Neural cell (in vitro differentiated cells): Measurements from ENCODE around the gene ATP11B. TPM values are rescaled to one million over a fixed set of nuclear protein-coding genes. Genes with fewer than 3 reads are reported as not detected.

Experiments used
- H2AFZ ChIP-seq: fragments of 200-600, 300-800 bp; sonication (generic), shearing (Covaris generic); 2 replicates; pipeline ENCODE4 v1.6.0; 2014; ENCODE audit warnings: low read depth, mild to moderate bottlenecking, antibody characterized with exemption, low read length, moderate library complexity
- H3F3A ChIP-seq: fragments of 200-600 bp; shearing (Covaris generic); 2 replicates; pipeline ENCODE4 v1.6.1; 2016; ENCODE audit warnings: mild to moderate bottlenecking, moderate library complexity, mixed read lengths, antibody characterized with exemption, low read length; ENCODE audit not compliant: insufficient read depth, poor library complexity, severe bottlenecking
- H3K27ac ChIP-seq: fragments of 200-600, 300-800 bp; sonication (generic), shearing (Covaris generic); 2 replicates; pipeline ENCODE4 v1.5.1; 2014; ENCODE audit warnings: mild to moderate bottlenecking, low read length, moderate library complexity
- H3K27me3 ChIP-seq: fragments of 300-800, 200-600 bp; sonication (generic), shearing (Covaris generic); 2 replicates; pipeline ENCODE4 v1.6.0; 2014; ENCODE audit warnings: mild to moderate bottlenecking, low read depth, low read length, moderate library complexity; ENCODE audit not compliant: insufficient read depth
- H3K36me3 ChIP-seq: fragments of 300-800, 200-600 bp; sonication (generic), shearing (Covaris generic); 2 replicates; pipeline ENCODE4 v1.5.1; 2014; ENCODE audit warnings: mild to moderate bottlenecking, antibody characterized with exemption, low read length, moderate library complexity; ENCODE audit not compliant: insufficient read depth
- H3K4me2 ChIP-seq: fragments of 300-800, 200-600 bp; sonication (generic), shearing (Covaris generic); 2 replicates; pipeline ENCODE4 v1.6.0; 2014; ENCODE audit warnings: mild to moderate bottlenecking, low read length
- H3K4me3 ChIP-seq: fragments of 300-800, 200-600 bp; sonication (generic), shearing (Covaris generic); 2 replicates; pipeline ENCODE4 v1.5.1; 2014; ENCODE audit warnings: mild to moderate bottlenecking, low read length, moderate library complexity
- H3K79me2 ChIP-seq: fragments of 200-600 bp; shearing (Covaris generic); replicated peaks from 2 replicates; pipeline ENCODE4 v1.6.0; 2014; ENCODE audit warnings: mild to moderate bottlenecking, low read length, moderate library complexity; ENCODE audit not compliant: insufficient read depth
- H3K9ac ChIP-seq: fragments of 300-800, 200-600 bp; sonication (generic), shearing (Covaris generic); 2 replicates; pipeline ENCODE4 v1.6.1; 2016; ENCODE audit warnings: mild to moderate bottlenecking, low read length, mixed read lengths
- H3K9me2 ChIP-seq: fragments of 200-600 bp; shearing (Covaris generic); 2 replicates; pipeline ENCODE4 v1.6.1; 2016; ENCODE audit warnings: mild to moderate bottlenecking, low read length, mixed read lengths; ENCODE audit not compliant: insufficient read depth
- H3K9me3 ChIP-seq: fragments of 200-600, 300-800 bp; sonication (generic), shearing (Covaris generic); 2 replicates; pipeline ENCODE4 v1.6.1; 2016; ENCODE audit warnings: mild to moderate bottlenecking, mixed run types, low read length, moderate library complexity, mixed read lengths
- H4K20me1 ChIP-seq: fragments of 200-600 bp; shearing (Covaris generic); 2 replicates; pipeline ENCODE4 v1.6.1; 2016; ENCODE audit warnings: mild to moderate bottlenecking, mixed run types; ENCODE audit not compliant: insufficient read depth
- CTCF ChIP-seq: fragments of 450-650 bp; IDR thresholded peaks from 2 replicates; pipeline ENCODE4 v1.5.1; 2014; ENCODE audit warnings: antibody characterized with exemption, mild to moderate bottlenecking, moderate library complexity; ENCODE audit not compliant: poor library complexity, severe bottlenecking
- EP300 ChIP-seq: fragments of 450-650 bp; conservative IDR thresholded peaks from 2 replicates; pipeline ENCODE4 v1.6.1; 2014; ENCODE audit warnings: antibody characterized with exemption, mild to moderate bottlenecking, moderate library complexity; ENCODE audit not compliant: poor library complexity, severe bottlenecking
- EZH2 ChIP-seq: fragments of 200-600, 300-800 bp; shearing (Covaris generic), sonication (generic); IDR thresholded peaks from 2 replicates; pipeline ENCODE4 v1.6.1; 2014; ENCODE audit warnings: antibody characterized with exemption, low read length, borderline replicate concordance, mild to moderate bottlenecking; ENCODE audit not compliant: insufficient read depth, poor library complexity, severe bottlenecking
- MXI1 ChIP-seq: fragments of 450-650 bp; conservative IDR thresholded peaks from 2 replicates; pipeline ENCODE4 v1.6.1; 2014; ENCODE audit warnings: antibody characterized with exemption, mild to moderate bottlenecking; ENCODE audit not compliant: poor library complexity, severe bottlenecking
- POLR2AphosphoS5 ChIP-seq: IDR thresholded peaks from 2 replicates; pipeline ENCODE4 v1.6.1; 2012
- RAD21 ChIP-seq: fragments of 450-650 bp; conservative IDR thresholded peaks from 2 replicates; pipeline ENCODE4 v1.6.1; 2014; ENCODE audit warnings: antibody characterized with exemption, mild to moderate bottlenecking, moderate library complexity
- SMC3 ChIP-seq: fragments of 450-650 bp; conservative IDR thresholded peaks from 2 replicates; pipeline ENCODE4 v1.6.1; 2014; ENCODE audit warnings: antibody characterized with exemption, mild to moderate bottlenecking, moderate library complexity; ENCODE audit not compliant: poor library complexity
- TAF1 ChIP-seq: IDR thresholded peaks from 2 replicates; pipeline ENCODE4 v1.6.1; 2012; ENCODE audit warnings: low read depth
- polyA plus RNA-seq: library from polyadenylated mRNA; depleted of rRNA; stranded (reverse); fragments of >200 nt; gene quantifications from 2 replicates; pipeline ENCODE4 v1.2.3, GENCODE V29; 2014
- TF ChIP-seq, protein P1 (sequence below): IDR thresholded peaks from 2 replicates; pipeline ENCODE4 v1.6.1; 2012; ENCODE audit warnings: borderline replicate concordance

ATP11B gene
- polyA plus RNA-seq, 1 donor from 2014 or later, result 31.2 TPM

DNA sequence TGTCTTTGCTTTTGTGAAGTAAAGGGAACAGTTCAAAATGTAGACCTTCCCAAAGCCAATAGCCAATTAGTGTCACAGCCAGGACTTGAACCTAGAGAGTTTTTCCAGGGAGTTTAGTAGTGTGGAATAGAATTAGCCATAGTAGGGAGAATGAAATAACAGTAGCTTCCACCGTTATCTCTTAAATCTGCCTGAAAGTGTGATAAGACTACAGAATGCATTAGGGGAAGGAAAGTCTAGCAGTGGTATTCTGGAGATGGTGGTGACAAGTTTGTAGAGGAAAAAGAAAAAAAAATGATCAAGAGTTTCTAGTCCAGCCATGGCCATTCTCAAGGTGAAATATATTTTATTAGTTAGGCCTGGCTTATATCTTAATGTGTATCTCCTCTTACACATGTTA is 13.8 kb downstream of the ATP11B start:
- Histone ChIP-seq H3K79me2 (peaks cover 22% of the 10 kb centered on the region), H3K27ac (no peak overlapping the region), H3K9me2 (no peaks in the 10 kb centered on the region), H3K27me3 (no peaks in the 10 kb centered on the region), H3K4me3 (no peak overlapping the region), H3K9me3 (no peaks in the 10 kb centered on the region), H2AFZ (no peak overlapping the region), H3K4me2 (no peak overlapping the region), H3K9ac (no peak overlapping the region), H3K36me3 (no peaks in the 10 kb centered on the region), H3F3A (no peaks in the 10 kb centered on the region), H4K20me1 (no peaks in the 10 kb centered on the region)
- TF ChIP-seq POLR2AphosphoS5 (no peak), TAF1 (no peak), SMC3 (no peak), RAD21 (no peak), EZH2 (no peak), MXI1 (no peak), CTCF (no peak), EP300 (no peak)
- TF ChIP-seq, protein P1, sequence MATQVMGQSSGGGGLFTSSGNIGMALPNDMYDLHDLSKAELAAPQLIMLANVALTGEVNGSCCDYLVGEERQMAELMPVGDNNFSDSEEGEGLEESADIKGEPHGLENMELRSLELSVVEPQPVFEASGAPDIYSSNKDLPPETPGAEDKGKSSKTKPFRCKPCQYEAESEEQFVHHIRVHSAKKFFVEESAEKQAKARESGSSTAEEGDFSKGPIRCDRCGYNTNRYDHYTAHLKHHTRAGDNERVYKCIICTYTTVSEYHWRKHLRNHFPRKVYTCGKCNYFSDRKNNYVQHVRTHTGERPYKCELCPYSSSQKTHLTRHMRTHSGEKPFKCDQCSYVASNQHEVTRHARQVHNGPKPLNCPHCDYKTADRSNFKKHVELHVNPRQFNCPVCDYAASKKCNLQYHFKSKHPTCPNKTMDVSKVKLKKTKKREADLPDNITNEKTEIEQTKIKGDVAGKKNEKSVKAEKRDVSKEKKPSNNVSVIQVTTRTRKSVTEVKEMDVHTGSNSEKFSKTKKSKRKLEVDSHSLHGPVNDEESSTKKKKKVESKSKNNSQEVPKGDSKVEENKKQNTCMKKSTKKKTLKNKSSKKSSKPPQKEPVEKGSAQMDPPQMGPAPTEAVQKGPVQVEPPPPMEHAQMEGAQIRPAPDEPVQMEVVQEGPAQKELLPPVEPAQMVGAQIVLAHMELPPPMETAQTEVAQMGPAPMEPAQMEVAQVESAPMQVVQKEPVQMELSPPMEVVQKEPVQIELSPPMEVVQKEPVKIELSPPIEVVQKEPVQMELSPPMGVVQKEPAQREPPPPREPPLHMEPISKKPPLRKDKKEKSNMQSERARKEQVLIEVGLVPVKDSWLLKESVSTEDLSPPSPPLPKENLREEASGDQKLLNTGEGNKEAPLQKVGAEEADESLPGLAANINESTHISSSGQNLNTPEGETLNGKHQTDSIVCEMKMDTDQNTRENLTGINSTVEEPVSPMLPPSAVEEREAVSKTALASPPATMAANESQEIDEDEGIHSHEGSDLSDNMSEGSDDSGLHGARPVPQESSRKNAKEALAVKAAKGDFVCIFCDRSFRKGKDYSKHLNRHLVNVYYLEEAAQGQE, result no peak

DNA sequence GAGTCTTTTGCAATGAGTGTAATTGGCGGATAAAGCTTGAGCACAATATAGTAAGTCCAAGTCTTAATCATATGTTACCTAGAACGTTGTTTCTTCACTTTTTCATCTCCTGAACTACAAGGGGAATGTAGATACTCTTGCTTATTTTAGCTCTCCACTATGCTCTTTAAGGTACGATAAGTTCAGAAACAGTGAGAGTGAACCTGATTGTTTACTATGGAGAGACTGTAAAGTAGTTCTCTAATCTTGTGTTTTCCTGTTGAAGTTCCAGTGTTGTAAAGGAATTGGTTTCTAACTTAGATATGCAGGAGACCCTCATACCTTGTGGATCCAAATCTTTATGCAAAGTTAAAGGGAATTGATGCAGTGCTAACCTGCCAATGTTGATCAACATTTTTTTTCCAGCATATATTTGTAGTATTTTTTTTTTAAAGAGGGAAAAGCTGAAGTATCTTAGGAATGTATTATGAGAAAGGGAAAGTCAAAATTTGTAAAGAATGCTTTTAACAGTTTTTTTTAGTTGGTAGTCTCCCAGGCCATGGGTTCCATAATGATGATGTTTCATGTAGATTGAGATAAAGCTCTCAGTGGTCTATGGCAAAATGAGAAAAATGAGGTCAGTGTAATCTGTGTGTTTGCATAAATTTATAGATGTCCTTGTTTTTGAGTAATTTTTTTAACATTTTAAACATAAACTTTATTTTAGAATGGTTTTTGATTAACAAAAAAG is 14.9 kb downstream of the ATP11B start:
- H3K4me2 ChIP-seq, result no peak overlapping the region
- no peaks in the 10 kb centered on the region for H3K9me2 ChIP-seq
- no peak overlapping the region for H3K9ac ChIP-seq
- no peaks in the 10 kb centered on the region for H3F3A ChIP-seq
- no peak overlapping the region for H3K27ac ChIP-seq
- no peaks in the 10 kb centered on the region for H4K20me1 ChIP-seq
- H3K4me3 ChIP-seq, result no peak overlapping the region
- TF ChIP-seq EP300, result no peak
- no peak for TF ChIP-seq TAF1
- TF ChIP-seq RAD21, result no peak
- no peak for TF ChIP-seq CTCF
- TF ChIP-seq POLR2AphosphoS5, result no peak
- no peak for TF ChIP-seq EZH2
- no peak for TF ChIP-seq SMC3
- TF ChIP-seq, protein P1, result no peak
- TF ChIP-seq MXI1, result no peak
- no peak overlapping the region for H2AFZ ChIP-seq
- H3K36me3 ChIP-seq, result no peaks in the 10 kb centered on the region
- no peaks in the 10 kb centered on the region for H3K27me3 ChIP-seq
- peaks cover 30% of the 10 kb centered on the region for H3K79me2 ChIP-seq
- H3K9me3 ChIP-seq, result no peaks in the 10 kb centered on the region
